Subcutaneous adipose tissue (tissue), 4 donors: Measurements from ENCODE around the gene GPR160. TPM values are rescaled to one million over a fixed set of nuclear protein-coding genes. Genes with fewer than 3 reads are reported as not detected.

Experiments
- CTCF ChIP-seq: fragments of 450-650 bp; IDR thresholded peaks from one replicate; pipeline ENCODE4 v1.5.1; 2016; ENCODE audit warnings: low read depth, mild to moderate bottlenecking, control low read depth, antibody characterized with exemption, moderate library complexity
- total RNA-seq, 4 donors: library from RNA; depleted of rRNA; stranded (reverse); fragments of >200 nt; gene quantifications; one replicate each; pipeline ENCODE4 v1.1.0, GENCODE V29; 2016

The GPR160 gene
- total RNA-seq, 4 donors from 2014 or later = 4.6 to 13.9 (median 8.9) TPM

- no peak for TF ChIP-seq CTCF
Observed at GRCh38 chr3:170098753-170099152, 61.0 kb downstream of the GPR160 start.

- no peak for TF ChIP-seq CTCF
Observed at GRCh38 chr3:170100944-170101343, 63.1 kb downstream of the GPR160 start.

GRCh38 chr3:170102431-170102830 is 64.6 kb downstream of the GPR160 start:
- TF ChIP-seq CTCF = no peak

GRCh38 chr3:170107941-170108340 is 70.1 kb downstream of the GPR160 start:
- no peak for TF ChIP-seq CTCF

GRCh38 chr3:170108955-170109354 is 71.2 kb downstream of the GPR160 start:
- TF ChIP-seq CTCF = no peak

GRCh38 chr3:170109579-170110293 is 71.9 kb downstream of the GPR160 start:
- no peak for TF ChIP-seq CTCF

- no peak for TF ChIP-seq CTCF
Observed at GRCh38 chr3:170111147-170111771, 73.5 kb downstream of the GPR160 start.
